Regular cardiac myocyte (primary cell): Measurements from ENCODE around the gene RRAGB. TPM values are rescaled to one million over a fixed set of nuclear protein-coding genes. Genes with fewer than 3 reads are reported as not detected.

ENCODE experiments used
- total RNA-seq: library from RNA; depleted of rRNA; stranded (reverse); fragments of >200 nt; gene quantifications from 2 replicates; pipeline ENCODE4 v1.2.3, GENCODE V29; 2014

Gene RRAGB, protein sequence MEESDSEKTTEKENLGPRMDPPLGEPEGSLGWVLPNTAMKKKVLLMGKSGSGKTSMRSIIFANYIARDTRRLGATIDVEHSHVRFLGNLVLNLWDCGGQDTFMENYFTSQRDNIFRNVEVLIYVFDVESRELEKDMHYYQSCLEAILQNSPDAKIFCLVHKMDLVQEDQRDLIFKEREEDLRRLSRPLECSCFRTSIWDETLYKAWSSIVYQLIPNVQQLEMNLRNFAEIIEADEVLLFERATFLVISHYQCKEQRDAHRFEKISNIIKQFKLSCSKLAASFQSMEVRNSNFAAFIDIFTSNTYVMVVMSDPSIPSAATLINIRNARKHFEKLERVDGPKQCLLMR
- total RNA-seq, result 11.3 and 27.6 TPM in 2 replicates

DNA sequence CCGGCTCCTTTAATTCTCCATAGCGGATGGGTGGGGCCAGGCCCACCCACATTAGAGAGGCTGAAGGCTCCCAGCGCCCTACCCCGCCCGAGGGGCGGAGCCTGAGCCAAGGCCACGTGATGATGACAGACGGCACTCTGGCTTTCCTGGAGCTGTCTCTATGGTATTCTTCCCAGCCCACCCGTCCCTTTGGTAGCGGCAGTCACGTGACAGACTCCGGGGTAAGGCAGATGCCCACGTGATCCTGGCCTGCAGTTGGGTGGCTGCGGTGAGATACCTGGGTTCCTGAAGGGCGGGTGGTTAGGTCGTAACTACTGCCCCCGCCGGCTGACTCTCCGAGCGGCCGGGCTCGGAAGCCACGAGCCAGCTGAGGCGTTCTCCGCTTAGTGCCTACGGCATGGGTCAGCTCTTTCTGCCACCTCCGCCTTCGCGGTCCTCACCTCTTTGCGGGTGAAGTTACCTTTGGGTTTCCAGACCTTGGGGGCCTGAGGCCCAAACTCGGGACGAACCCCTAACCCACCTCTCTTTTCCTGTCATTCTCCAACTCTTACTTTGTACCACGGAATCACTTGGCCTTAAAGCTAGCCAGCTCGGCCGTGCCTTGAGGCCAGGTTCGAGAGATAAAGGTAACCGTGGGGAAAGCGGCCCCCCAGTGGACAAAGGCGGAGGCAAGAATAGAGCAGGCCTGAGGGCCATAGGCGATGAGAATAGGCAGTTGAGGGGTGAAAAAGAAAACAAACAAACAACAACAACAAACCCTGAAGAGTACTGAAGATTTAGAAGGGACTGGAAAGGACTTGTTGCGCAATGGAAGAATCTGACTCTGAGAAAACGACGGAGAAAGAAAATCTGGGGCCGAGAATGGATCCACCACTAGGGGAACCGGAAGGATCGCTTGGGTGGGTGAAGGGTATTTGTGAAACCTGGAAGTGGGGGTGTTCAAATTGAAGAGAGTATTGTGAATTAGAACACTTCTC lies at the start of gene RRAGB:
Gene RRAGB, plus strand, starts transcription at position 229 of the 977 bp plus-strand sequence. Its CDS starts 579 bp downstream, at position 808.

Other genes starting within 250 kb of the RRAGB start
- 1.1 and 1.2 TPM in 2 replicates for gene USP51, start 227.9 kb upstream of the RRAGB start, total RNA-seq
- not detected in 2 replicates for gene FOXR2, start 94.3 kb upstream of the RRAGB start, total RNA-seq